HG03575 (cell line): ENCODE measurements around the gene DLG5.
"Not testable (repeated sequence)": the region's sequence is repeated elsewhere in the genome, so short reads cannot be mapped to it uniquely, and the experiment has no call there.

Experiments
- ATAC-seq: cut with Tn5 transposase; IDR thresholded peaks from one replicate; pipeline ENCODE4 v1.9.1; 2021; ENCODE audit not compliant: unreplicated experiment, insufficient number of reproducible peaks, low FRiP score; ENCODE audit errors: extremely low read depth

DLG5 gene

DNA sequence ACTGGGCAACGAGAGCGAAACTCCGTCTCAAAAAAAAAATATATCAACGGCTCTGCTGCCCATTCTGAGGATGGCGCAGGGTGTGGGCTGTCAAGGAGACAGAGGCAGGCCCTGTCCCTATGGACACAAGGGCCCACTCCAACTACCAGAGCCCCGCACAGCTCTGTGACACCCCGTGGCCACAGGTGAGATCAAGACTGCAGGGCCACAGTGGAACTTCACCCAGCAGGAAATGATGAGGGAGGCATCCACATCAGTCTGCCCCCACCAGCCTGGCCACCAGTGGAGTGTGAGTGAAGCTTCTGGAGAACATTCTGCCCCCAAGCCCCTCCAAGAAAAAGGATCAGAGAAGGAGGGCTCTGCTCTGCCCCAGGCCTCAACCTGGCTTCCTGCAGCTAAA lies 136.7 kb downstream of the DLG5 start:
- no peak for ATAC-seq

DNA sequence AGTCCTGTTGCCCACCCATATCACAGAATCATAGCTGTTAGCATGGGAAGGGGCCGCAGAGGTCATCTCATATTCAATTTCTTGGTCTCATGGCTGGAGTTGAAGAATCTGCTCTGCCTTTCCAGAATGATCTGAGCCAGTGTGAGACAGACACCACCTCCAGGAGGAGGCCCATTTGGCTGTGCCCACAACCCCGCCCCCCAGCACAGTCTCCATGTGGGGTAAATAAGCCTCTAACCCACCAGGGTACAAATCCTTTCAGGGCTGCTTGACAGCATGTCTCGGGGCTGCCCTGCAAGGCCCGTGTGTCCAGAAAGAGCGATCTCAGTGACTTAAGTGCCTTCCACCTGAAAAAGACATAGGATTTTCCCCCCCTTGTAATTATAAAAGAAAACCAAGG lies 137.5 kb downstream of the DLG5 start:
- ATAC-seq = no peak

GRCh38 chr10:77788496-77789010 lies 138.0 kb downstream of the DLG5 start:
- no peak for ATAC-seq

GRCh38 chr10:77787440-77787839 lies 139.1 kb downstream of the DLG5 start:
- ATAC-seq = no peak

DNA sequence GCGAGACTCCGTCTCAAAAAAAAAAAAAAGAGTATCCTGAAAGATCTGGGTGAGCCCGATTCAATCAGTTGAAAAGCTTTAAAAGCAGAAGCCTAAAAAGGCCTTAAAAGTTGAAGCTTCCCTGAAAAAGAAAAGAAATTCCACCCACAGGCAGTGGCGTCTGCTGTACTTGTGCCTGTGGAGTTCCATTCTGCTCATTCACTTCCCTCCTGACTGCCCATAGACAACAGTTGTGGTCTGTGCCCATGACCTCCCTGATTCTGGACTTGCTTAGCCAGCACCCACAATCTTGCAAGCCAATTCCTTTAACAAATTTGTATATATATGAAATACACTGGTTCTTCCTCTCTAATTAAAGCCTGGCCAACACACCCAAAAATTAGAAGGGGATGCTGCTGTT lies 141.7 kb downstream of the DLG5 start:
- ATAC-seq = no peak

DNA sequence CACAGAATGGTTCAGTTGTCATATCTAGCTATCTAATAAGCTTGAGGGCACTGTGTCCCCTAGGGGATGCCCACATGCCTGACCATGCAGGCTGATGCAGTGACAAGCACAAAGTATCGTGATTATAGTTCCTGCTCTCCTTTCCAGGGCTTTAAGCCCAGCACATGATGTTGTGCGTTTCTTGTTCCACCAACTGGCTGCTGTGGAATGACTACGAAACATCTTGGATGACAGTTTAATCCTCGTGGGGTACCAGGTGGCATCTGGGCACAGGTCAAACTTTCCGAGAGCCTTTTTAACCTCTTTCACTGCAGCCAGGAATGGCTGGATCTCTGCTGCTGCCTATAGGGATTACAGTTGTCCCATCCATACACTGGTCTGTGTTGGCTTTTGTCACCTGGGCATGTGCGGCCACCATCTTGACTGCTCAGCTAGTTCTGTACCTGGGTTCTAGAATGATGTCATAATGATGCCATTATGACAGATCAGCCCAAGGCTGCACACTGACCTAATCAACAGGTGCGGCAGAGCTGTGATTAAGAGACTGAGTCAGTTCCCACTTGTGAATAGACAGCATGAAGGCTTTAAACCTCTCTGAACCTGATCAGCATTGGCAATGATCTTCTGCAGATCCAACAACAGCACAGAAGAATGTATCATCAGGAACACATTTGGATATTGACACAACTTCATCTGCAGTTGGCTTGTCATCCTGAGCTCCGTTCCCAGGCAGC lies 144.1 kb downstream of the DLG5 start:
- ATAC-seq = no peak

GRCh38 chr10:77781451-77782327 lies 144.9 kb downstream of the DLG5 start:
- ATAC-seq = no peak

- ATAC-seq = no peak
Measured at GRCh38 chr10:77780180-77780579, 146.4 kb downstream of the DLG5 start.

DNA sequence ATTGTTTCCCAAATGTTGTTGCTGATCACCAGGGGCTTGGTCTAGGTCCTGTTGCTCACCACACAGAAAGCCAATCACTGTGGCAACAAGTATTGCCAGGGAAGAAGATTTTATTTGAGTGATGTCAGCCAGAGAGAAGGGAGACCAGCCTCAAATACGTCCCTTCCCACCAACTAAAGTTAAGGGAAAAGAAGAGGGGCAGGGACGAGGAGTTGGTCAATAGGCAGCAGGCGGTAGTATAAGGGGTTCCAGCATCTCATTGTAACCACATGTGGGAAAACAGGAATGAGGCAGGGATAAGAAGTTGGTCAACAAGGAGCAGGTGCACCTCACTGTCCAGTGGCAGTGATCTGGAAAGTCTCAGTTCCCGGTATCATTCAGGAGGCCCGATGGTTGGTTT lies 150.1 kb downstream of the DLG5 start:
- ATAC-seq = no peak

DNA sequence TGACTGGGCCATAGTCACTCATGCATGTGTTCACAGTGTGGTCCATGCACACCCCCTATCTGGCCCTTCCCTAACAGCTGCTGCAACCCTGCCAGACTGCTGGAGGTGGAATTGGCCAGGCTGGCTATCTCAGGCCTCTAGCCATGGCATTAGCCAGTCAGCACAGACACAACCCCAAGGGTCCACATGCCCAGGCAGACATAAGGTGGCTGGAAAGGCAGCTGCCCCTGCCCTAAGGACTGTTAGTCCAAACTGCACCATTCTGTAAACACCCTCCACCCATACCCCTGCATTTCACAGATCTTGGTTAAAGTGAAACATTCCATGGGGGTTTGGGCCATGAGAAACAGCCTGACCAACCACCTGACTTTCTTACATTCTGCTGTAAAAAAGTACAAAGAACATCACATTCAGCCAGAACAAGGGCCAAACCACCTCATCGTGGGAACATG lies 151.6 kb downstream of the DLG5 start:
- no peak for ATAC-seq

- no peak for ATAC-seq
Measured at GRCh38 chr10:77773631-77774426, 152.7 kb downstream of the DLG5 start.

DNA sequence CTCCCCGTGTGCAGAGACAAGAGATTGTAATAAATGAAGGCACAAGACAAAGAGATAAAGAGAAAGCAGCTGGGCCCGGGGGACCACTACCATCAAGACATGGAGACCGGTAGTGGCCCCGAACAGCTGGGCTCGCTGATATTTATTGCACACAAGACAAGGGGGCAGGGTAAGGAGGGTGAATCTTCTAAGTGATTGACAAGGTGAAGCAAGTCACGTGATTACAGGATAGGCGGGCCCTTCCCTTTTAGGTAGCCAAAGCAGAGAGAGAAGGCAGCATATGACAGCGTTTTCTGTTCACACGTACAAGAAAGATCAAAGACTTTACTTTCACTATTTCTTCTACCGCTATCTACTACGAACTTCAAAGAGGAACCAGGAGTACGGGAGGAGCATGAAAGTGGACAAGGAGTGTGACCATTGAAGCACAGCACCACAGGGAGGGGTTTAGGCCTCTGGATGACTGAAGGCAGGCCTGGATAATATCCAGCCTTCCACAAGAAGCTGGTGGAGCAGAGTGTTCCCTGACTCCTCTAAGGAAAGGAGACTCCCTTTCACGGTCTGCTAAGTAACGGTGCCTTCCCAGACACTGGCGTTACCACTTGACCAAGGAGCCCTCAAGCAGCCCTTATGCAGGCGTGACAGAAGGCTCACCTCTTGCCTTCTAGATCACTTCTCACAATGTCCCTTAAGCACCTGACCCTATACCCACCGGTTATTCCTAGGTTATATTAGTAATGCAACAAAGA lies 153.5 kb downstream of the DLG5 start:
- ATAC-seq = not testable (repeated sequence)

GRCh38 chr10:77771851-77772250 lies 154.7 kb downstream of the DLG5 start:
- ATAC-seq = no peak

DNA sequence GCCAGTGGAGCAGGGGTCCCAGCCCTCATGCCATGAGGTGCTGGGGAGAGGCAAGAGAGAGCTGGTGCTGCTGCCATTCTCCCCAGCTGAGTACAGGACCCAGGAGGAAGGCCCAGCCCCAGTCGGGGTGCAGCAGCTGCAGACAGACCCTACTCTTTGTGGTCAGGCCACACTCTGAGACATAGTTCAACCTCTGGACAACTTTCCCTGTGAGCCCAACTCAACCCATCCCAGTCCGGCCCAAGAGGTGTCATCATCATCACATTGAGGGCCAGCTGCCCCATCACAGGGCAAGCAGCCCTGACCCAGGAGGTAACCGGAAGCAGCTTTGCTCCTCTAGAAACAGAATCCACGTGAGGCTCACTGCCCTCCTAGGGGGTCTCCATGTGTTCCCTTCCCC lies 155.1 kb downstream of the DLG5 start:
- ATAC-seq = no peak

GRCh38 chr10:77770868-77771175 lies 155.7 kb downstream of the DLG5 start:
- ATAC-seq = no peak

- ATAC-seq = no peak
Measured at GRCh38 chr10:77770081-77770867, 156.3 kb downstream of the DLG5 start.

- ATAC-seq = no peak
Measured at GRCh38 chr10:77768039-77768438, 158.5 kb downstream of the DLG5 start.
